MM.1S (cell line): ENCODE measurements around the gene LRRC8D.

Experiments
- DNase-seq: peaks from one replicate; pipeline ENCODE4 v3.0.0-alpha.2; 2015
- H2AFZ ChIP-seq: fragments of 300-600 bp; sonication (generic); 2 replicates; pipeline ENCODE4 v1.6.0; 2016; ENCODE audit warnings: antibody characterized with exemption, low read length
- H3F3A ChIP-seq: fragments of 300-600 bp; sonication (generic); 2 replicates; pipeline ENCODE4 v1.6.1; 2016; ENCODE audit warnings: mild to moderate bottlenecking, antibody characterized with exemption, low read length, moderate library complexity, mixed read lengths; ENCODE audit not compliant: insufficient read depth
- H3K27ac ChIP-seq: fragments of 300-600 bp; sonication (generic); 2 replicates; pipeline ENCODE4 v1.5.1; 2016; ENCODE audit warnings: mild to moderate bottlenecking, low read length
- H3K27me3 ChIP-seq: fragments of 300-600 bp; sonication (generic); replicated peaks from 2 replicates; pipeline ENCODE4 v1.6.0; 2016; ENCODE audit warnings: low read length; ENCODE audit not compliant: insufficient read depth
- H3K36me3 ChIP-seq: fragments of 300-600 bp; sonication (generic); replicated peaks from 2 replicates; pipeline ENCODE4 v1.6.1; 2016; ENCODE audit warnings: mild to moderate bottlenecking, low read length, mixed read lengths; ENCODE audit not compliant: insufficient read depth
- H3K4me1 ChIP-seq: fragments of 300-600 bp; sonication (generic); 2 replicates; pipeline ENCODE4 v1.6.1; 2016; ENCODE audit warnings: low read length, mixed read lengths
- H3K4me2 ChIP-seq: fragments of 300-600 bp; sonication (generic); 2 replicates; pipeline ENCODE4 v1.6.0; 2016; ENCODE audit warnings: low read depth, low read length
- H3K4me3 ChIP-seq: fragments of 300-600 bp; sonication (generic); 2 replicates; pipeline ENCODE4 v1.5.1; 2016; ENCODE audit warnings: low read length, mixed read lengths
- H3K79me2 ChIP-seq: fragments of 300-600 bp; sonication (generic); 2 replicates; pipeline ENCODE4 v1.6.1; 2016; ENCODE audit warnings: mixed run types, low read length, mixed read lengths
- H3K9ac ChIP-seq: fragments of 300-600 bp; sonication (generic); 2 replicates; pipeline ENCODE4 v1.6.1; 2016; ENCODE audit warnings: low read length, mixed read lengths
- H3K9me2 ChIP-seq: fragments of 300-600 bp; sonication (generic); replicated peaks from 2 replicates; pipeline ENCODE4 v1.6.1; 2016; ENCODE audit warnings: mild to moderate bottlenecking, low read length, mixed read lengths; ENCODE audit not compliant: insufficient read depth
- H3K9me3 ChIP-seq: fragments of 300-600 bp; sonication (generic); replicated peaks from 2 replicates; pipeline ENCODE4 v1.6.1; 2016; ENCODE audit warnings: mild to moderate bottlenecking, low read length, mixed read lengths; ENCODE audit not compliant: insufficient read depth
- H4K20me1 ChIP-seq: fragments of 300-600 bp; sonication (generic); 2 replicates; pipeline ENCODE4 v1.6.1; 2016; ENCODE audit warnings: mild to moderate bottlenecking, low read length, moderate library complexity, mixed read lengths; ENCODE audit not compliant: insufficient read depth
- CTCF ChIP-seq: fragments of 300-600 bp; sonication (generic); IDR thresholded peaks from 2 replicates; pipeline ENCODE4 v1.5.1; 2016; ENCODE audit warnings: antibody characterized with exemption, low read length, mixed read lengths
- EZH2 ChIP-seq: fragments of 300-600 bp; sonication (generic); optimal IDR thresholded peaks from 2 replicates; pipeline ENCODE3; 2017; ENCODE audit warnings: low read depth, mild to moderate bottlenecking, antibody characterized with exemption, low read length, mixed read lengths
- EZH2phosphoT487 ChIP-seq: fragments of 300-600 bp; sonication (generic); IDR thresholded peaks from 2 replicates; pipeline ENCODE4 v1.6.1; 2018; ENCODE audit warnings: antibody characterized with exemption, low read length

Gene LRRC8D

GRCh38 chr1:89839516-89839915 lies 18.7 kb downstream of the LRRC8D start:
- H2AFZ ChIP-seq: no peak overlapping the region
- TF ChIP-seq EZH2phosphoT487 (no peak), CTCF (no peak), EZH2 (no peak)
- no peaks in the 10 kb centered on the region for H3K36me3 ChIP-seq
- H3K9me3 ChIP-seq: no peaks in the 10 kb centered on the region
- no peak for DNase-seq
- no peak overlapping the region for H3K4me3 ChIP-seq
- no peak overlapping the region for H3K4me2 ChIP-seq
- no peaks in the 10 kb centered on the region for H3F3A ChIP-seq
- H3K4me1 ChIP-seq: peaks cover 11% of the 10 kb centered on the region
- H3K9ac ChIP-seq: no peak overlapping the region
- no peaks in the 10 kb centered on the region for H3K27me3 ChIP-seq
- H3K9me2 ChIP-seq: no peaks in the 10 kb centered on the region
- peaks cover 10% of the 10 kb centered on the region; the same call in 1 of the 2 replicates for H3K79me2 ChIP-seq
- H3K27ac ChIP-seq: no peak overlapping the region
- no peaks in the 10 kb centered on the region for H4K20me1 ChIP-seq

GRCh38 chr1:89841507-89841906 lies 20.7 kb downstream of the LRRC8D start:
- Histone ChIP-seq H3K9me2 (no peaks in the 10 kb centered on the region), H3K9me3 (no peaks in the 10 kb centered on the region), H4K20me1 (no peaks in the 10 kb centered on the region), H3K4me1 (peaks cover 11% of the 10 kb centered on the region), H3K27me3 (no peaks in the 10 kb centered on the region), H3K4me3 (no peak overlapping the region), H3K27ac (no peak overlapping the region), H3F3A (no peaks in the 10 kb centered on the region), H3K9ac (no peak overlapping the region), H2AFZ (no peak overlapping the region), H3K36me3 (no peaks in the 10 kb centered on the region), H3K4me2 (no peak overlapping the region), H3K79me2 (peaks cover 15% of the 10 kb centered on the region; the same call in 1 of the 2 replicates)
- DNase-seq: no peak
- TF ChIP-seq EZH2phosphoT487 (no peak), CTCF (no peak), EZH2 (no peak)

GRCh38 chr1:89842567-89843272 lies 21.9 kb downstream of the LRRC8D start:
- H3K27ac ChIP-seq: peak overlapping the region; percentile 48; the same call in 1 of the 2 replicates
- peak overlapping the region; percentile 90 for H2AFZ ChIP-seq
- H3K9me3 ChIP-seq: no peaks in the 10 kb centered on the region
- H3K4me2 ChIP-seq: peak overlapping the region; percentile 55
- no peaks in the 10 kb centered on the region for H3F3A ChIP-seq
- H3K36me3 ChIP-seq: no peaks in the 10 kb centered on the region
- peak overlapping the region; percentile 76 for H3K4me3 ChIP-seq
- H3K27me3 ChIP-seq: no peaks in the 10 kb centered on the region
- peak overlapping the region; percentile 55 for H3K9ac ChIP-seq
- peaks cover 16% of the 10 kb centered on the region; the same call in 1 of the 2 replicates for H3K79me2 ChIP-seq
- TF ChIP-seq EZH2 (no peak), EZH2phosphoT487 (no peak), CTCF (no peak)
- DNase-seq: no peak
- no peaks in the 10 kb centered on the region for H3K9me2 ChIP-seq
- H4K20me1 ChIP-seq: no peaks in the 10 kb centered on the region
- peaks cover 11% of the 10 kb centered on the region for H3K4me1 ChIP-seq
